NB4 (cell line): ENCODE results near the gene TMEM86B.

Experiments used
- POLR2A ChIP-seq: IDR thresholded peaks from 2 replicates; pipeline ENCODE4 v1.6.1; 2011; ENCODE audit warnings: mild to moderate bottlenecking; ENCODE audit not compliant: insufficient read length; ENCODE audit errors: extremely low read depth
- TF ChIP-seq, protein P1 (sequence below): IDR thresholded peaks from 2 replicates; pipeline ENCODE4 v1.6.1; 2011; ENCODE audit warnings: low read depth, low read length
- TF ChIP-seq, protein P2 (sequence below): IDR thresholded peaks from one replicate; pipeline ENCODE4 v1.5.1; 2012; ENCODE audit warnings: low read depth, low read length

DNA sequence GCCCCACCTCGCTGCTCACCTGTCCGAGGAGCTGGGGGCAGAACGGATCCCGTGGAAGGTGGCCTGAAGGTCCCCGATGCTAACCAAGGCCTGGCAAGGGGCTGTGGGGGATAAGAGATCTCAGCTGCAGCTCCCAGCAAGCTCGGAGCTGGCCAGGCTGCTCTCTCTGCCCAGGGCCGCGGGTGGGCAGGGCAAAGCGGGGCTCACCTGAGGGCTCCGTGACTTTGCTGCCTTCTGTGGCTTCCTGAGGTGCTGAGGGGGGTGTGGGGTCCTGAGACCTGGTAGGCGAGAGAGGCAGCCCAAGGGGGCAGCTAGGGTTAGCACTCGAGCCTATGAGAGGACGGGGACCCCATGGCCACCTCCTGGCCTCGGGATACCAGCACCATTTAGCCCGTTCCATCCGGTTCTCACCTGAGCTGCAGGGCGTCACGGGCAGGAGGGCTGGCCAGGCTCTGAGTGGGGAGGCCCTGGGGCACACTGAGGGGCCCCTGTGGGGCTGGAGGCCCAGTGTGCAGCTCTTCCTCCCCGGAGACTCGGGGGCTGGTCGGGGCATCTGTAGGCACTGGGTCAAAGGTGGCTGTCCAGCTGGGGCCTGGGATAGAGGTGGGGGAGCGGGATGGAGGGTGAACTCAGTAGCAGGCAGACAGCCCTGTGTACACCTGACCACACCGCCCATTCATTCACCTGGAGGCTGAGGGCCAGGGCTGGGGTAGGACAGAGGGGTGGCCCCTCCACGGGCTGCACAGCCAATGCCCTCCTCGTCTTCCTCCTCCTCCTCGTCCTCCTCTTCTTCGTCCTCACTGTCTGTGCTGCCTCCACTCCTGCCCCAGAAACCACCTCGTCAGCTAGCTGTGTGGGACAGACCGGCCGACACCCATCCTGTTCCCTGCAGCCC is 3.1 kb upstream of the TMEM86B start:
- TF ChIP-seq, protein P1, sequence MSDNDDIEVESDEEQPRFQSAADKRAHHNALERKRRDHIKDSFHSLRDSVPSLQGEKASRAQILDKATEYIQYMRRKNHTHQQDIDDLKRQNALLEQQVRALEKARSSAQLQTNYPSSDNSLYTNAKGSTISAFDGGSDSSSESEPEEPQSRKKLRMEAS = no peak
- TF ChIP-seq, protein P2, sequence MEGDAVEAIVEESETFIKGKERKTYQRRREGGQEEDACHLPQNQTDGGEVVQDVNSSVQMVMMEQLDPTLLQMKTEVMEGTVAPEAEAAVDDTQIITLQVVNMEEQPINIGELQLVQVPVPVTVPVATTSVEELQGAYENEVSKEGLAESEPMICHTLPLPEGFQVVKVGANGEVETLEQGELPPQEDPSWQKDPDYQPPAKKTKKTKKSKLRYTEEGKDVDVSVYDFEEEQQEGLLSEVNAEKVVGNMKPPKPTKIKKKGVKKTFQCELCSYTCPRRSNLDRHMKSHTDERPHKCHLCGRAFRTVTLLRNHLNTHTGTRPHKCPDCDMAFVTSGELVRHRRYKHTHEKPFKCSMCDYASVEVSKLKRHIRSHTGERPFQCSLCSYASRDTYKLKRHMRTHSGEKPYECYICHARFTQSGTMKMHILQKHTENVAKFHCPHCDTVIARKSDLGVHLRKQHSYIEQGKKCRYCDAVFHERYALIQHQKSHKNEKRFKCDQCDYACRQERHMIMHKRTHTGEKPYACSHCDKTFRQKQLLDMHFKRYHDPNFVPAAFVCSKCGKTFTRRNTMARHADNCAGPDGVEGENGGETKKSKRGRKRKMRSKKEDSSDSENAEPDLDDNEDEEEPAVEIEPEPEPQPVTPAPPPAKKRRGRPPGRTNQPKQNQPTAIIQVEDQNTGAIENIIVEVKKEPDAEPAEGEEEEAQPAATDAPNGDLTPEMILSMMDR = no peak
- no peak for TF ChIP-seq POLR2A
